GM03348 (cell line): ENCODE measurements around the gene BIRC7.
A peak's percentile ranks its signal among the peaks of the same experiment; 100 is the strongest.
"Not testable (repeated sequence)": the region's sequence is repeated elsewhere in the genome, so short reads cannot be mapped to it uniquely, and the experiment has no call there.

ENCODE experiments used
- DNase-seq: peaks from one replicate; pipeline ENCODE4 v3.0.0; 2012; ENCODE audit warnings: low spot score

Gene BIRC7

GRCh38 chr20:63248835-63249591 is 13.3 kb downstream of the BIRC7 start:
- DNase-seq = no peak

GRCh38 chr20:63249891-63250290 is 14.2 kb downstream of the BIRC7 start:
- no peak for DNase-seq

GRCh38 chr20:63251350-63251749 is 15.6 kb downstream of the BIRC7 start:
- not testable (repeated sequence) for DNase-seq

- DNase-seq = no peak
These were observed 16.6 kb downstream of the BIRC7 start for GRCh38 chr20:63252284-63252711.

DNA sequence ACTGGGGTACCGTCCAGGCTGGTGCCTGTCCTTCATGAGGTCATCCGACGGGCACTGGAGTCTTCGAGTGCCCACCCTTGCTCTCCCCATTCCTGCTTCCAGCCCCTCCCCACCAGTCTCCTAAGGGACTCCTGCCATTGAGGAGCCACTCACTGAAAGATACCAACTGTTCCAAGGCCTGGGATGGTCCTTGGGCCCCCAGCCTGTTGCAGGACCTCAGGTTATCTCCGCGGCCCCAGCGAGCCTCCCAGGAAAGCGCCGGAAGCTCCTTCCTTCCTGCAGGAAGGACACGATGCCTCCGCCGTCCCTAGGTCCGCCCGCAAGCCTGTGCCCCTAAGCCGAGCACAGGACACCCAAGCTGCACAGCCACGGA is 17.3 kb downstream of the BIRC7 start:
- DNase-seq = no peak

- peak; percentile 46 for DNase-seq
These were observed 17.9 kb downstream of the BIRC7 start for GRCh38 chr20:63253438-63254231.

DNA sequence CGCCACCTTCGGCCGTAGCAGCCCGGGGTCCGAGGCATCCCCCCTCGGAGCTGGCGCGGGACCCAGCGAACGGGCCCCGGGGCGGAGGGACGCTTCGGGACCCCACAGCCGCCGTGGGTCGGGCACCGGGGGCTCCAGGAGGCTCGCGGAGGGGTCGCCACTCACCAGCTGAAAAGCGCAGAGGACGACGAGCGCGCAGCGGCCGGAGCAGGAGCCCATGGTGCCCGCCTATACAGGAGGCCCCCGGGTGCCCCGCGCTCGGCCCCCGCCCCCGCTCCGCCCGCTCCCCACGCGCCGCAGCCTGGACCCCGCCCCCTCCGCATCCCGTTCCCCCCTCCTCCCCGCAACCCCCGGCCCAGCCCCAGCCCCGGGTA is 18.5 kb downstream of the BIRC7 start, which contains the start of gene NKAIN4:
Gene NKAIN4, minus strand, starts transcription at position 232 of the 374 bp plus-strand sequence. Its CDS starts 13 bp downstream, at position 219.
- no peak for DNase-seq

GRCh38 chr20:63254606-63255384 is 19.1 kb downstream of the BIRC7 start:
- DNase-seq = no peak

GRCh38 chr20:63255931-63256704 is 20.4 kb downstream of the BIRC7 start:
- DNase-seq = no peak

GRCh38 chr20:63256954-63257353 is 21.2 kb downstream of the BIRC7 start:
- DNase-seq = no peak

GRCh38 chr20:63257629-63258028 is 21.9 kb downstream of the BIRC7 start:
- no peak for DNase-seq

DNA sequence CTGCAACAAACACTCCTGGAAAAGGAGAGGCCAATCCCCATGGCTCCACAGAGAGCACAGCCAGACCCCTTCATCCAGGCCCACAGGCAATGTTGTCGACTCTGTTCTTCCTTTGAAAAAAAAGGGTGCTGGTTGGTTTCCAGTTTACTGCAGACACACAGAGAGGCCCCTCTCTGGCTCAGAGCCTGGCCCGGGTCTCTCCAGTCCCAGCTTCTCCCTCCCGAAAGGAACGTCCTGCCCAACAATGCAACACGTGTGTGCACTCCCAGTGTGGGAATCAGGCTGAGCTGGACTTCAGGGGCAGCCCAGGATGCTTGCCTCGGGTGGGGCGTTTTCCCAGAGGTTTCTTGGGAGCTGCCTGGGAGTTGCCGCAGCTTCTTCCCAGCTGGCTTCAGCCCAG is 23.1 kb downstream of the BIRC7 start:
- DNase-seq = no peak

GRCh38 chr20:63259734-63260460 is 24.2 kb downstream of the BIRC7 start:
- DNase-seq = no peak

DNA sequence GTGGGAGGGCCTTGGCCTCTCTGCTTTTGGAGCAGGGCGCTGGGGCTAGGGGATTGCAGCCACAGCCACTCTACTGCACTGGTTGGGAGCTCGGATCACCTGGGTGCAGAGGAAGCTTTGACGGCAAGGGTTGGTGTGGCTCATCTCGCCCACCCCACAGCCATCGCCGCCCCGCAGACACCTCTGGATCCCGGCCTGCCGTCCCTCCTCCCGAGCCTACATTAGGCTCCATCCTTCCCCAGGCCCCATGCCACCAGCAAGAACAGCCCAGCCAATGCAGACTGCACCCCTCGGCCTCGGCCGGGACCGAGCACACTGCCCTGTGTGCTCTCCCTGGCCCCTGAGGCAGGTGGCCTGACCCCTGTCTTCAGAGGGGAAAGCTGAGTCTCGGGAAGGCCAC is 24.8 kb downstream of the BIRC7 start:
- DNase-seq = no peak

DNA sequence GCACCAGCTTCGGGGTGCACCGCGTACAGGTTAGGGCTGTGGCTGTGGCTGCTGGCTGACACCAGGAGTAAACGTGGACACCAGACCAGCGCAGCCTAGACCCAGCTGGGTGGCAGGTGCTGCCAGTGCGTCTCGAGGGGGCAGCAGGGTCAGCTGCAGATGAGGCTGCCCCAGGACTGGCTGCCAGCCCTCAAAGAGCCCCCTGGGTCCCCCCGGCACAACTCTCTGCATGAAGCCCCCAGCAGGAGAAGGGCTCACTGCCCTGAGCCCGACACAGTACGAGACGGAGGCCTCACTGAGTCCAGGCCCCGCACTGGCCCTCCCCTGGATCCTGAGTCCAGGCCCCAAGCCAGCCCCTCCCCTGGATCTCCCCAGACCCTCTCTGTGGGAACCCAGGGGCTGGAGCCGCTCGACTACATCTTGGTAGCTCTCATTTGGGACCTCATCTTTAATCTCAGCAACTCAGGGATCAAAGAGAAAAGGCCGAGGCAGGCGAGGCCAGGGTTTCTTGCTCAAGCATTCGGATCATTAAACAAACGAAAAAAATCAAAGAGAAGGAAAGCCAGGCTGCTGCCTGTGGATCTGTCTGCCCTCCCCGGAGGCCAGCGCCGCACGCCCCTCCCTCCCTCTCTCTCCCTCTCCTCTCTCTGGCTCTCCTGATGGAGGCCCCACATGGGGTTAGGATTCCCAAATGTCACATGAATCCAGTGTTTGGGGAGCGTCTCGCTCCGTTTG is 25.5 kb downstream of the BIRC7 start:
- DNase-seq = no peak

GRCh38 chr20:63261795-63262528 is 26.3 kb downstream of the BIRC7 start:
- no peak for DNase-seq

GRCh38 chr20:63262836-63263235 is 27.1 kb downstream of the BIRC7 start:
- DNase-seq = no peak

- no peak for DNase-seq
These were observed 28.3 kb downstream of the BIRC7 start for GRCh38 chr20:63264000-63264399.

DNA sequence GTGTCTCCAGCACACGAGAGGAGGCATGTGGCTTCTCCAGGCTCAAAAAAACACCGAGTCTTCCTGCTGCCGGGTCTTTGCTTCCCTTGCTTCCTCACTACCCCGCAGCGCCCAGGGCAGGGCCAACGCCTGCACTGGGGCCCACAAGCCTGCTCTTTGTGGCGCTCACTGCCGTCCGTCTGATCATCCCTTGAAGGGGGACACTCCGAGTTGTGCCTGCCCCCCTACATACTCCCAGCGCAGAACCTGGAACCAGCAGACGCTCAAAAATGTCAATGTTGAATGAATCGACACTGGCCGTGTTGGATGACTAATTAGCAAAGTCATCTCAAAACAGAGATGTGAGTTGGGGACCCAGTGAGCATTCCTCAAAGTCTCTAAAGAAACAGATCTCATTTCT is 28.8 kb downstream of the BIRC7 start:
- no peak for DNase-seq
